Epithelial cell of esophagus (primary cell): Measurements from ENCODE around the gene HNF4A.

Experiments
- DNase-seq: peaks from one replicate; pipeline ENCODE4 v3.0.0; 2010; ENCODE audit warnings: low read depth
- H3K4me3 ChIP-seq: 2 replicates; pipeline ENCODE4 v1.5.1; 2011; ENCODE audit warnings: mild to moderate bottlenecking, low read length, control low read depth
- TF ChIP-seq, protein P1 (sequence below): IDR thresholded peaks from 2 replicates; pipeline ENCODE4 v1.5.1; 2011; ENCODE audit warnings: low read depth, mild to moderate bottlenecking, low read length, control low read depth, inconsistent platforms; ENCODE audit not compliant: insufficient read depth; ENCODE audit errors: missing control alignments

Gene HNF4A

DNA sequence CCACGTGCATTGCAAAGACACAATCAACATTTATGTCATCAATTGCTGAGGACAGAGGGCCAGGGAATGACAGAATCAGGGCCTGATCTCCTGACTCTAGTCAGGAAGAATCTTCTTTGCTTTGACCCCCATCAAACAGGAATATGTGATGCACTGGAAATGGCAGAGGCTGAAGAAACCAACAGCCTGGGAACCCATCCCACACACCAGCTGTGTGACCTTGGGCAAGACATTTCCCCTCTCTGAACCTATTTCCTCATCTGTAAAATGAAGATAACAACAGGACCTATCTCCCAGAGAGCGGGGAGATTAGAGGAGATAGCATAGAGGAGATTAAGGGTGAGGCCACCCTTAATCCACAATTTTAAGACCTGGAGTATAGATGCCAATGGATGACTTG, 1.5 kb downstream of the HNF4A start:
- DNase-seq = no peak
- H3K4me3 ChIP-seq = no peak overlapping the region

GRCh38 chr20:44357555-44358125, 2.1 kb downstream of the HNF4A start:
- TF ChIP-seq, protein P1, sequence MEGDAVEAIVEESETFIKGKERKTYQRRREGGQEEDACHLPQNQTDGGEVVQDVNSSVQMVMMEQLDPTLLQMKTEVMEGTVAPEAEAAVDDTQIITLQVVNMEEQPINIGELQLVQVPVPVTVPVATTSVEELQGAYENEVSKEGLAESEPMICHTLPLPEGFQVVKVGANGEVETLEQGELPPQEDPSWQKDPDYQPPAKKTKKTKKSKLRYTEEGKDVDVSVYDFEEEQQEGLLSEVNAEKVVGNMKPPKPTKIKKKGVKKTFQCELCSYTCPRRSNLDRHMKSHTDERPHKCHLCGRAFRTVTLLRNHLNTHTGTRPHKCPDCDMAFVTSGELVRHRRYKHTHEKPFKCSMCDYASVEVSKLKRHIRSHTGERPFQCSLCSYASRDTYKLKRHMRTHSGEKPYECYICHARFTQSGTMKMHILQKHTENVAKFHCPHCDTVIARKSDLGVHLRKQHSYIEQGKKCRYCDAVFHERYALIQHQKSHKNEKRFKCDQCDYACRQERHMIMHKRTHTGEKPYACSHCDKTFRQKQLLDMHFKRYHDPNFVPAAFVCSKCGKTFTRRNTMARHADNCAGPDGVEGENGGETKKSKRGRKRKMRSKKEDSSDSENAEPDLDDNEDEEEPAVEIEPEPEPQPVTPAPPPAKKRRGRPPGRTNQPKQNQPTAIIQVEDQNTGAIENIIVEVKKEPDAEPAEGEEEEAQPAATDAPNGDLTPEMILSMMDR = no peak
- no peak overlapping the region for H3K4me3 ChIP-seq
- no peak for DNase-seq

More for the DNA sequence above, 1.5 kb downstream of the HNF4A start:
- TF ChIP-seq, protein P1 = no peak

DNA sequence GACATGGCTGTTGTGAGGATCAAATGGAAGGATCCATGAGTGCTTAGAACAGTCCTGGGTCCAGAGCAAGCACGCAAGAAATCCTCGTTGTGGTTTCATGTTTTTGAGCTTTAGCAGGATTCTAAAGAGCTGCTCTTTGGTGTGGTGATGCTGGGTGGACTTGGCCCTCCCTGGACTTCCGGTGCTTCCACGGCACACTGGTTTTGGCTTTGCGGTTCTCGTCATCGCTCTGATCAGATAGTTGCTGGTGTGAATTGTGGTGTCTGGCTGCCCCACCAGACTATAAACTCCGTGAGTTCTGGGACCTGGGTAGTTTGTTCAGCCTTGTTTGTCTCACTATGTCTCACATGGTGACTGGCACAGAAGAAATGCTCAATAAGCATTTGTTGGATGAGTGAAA, 3.3 kb downstream of the HNF4A start:
- DNase-seq = no peak
- no peak overlapping the region for H3K4me3 ChIP-seq
- TF ChIP-seq, protein P1 = no peak

DNA sequence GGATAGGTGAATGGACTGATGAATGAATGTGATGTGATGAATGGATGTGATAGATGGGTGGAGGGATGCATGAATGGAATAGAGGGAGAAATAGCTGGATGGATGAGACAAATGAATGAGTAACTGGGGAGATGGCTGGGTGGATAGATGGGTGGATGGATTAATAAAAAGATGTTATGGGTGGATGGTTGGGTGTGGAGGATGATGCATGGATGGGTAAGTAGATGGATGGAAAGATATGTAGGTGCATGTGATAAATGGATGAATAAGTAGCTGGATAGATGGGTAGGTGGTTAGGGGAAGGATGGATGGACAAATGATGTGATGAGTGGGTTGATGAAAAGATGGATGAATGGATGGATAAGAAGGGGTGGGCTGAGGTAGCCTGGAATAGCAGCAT, 4.7 kb downstream of the HNF4A start:
- H3K4me3 ChIP-seq = no peak overlapping the region
- TF ChIP-seq, protein P1 = no peak
- DNase-seq = no peak

GRCh38 chr20:44361021-44361420, 5.5 kb downstream of the HNF4A start:
- H3K4me3 ChIP-seq = no peak overlapping the region
- TF ChIP-seq, protein P1 = no peak
- DNase-seq = no peak

DNA sequence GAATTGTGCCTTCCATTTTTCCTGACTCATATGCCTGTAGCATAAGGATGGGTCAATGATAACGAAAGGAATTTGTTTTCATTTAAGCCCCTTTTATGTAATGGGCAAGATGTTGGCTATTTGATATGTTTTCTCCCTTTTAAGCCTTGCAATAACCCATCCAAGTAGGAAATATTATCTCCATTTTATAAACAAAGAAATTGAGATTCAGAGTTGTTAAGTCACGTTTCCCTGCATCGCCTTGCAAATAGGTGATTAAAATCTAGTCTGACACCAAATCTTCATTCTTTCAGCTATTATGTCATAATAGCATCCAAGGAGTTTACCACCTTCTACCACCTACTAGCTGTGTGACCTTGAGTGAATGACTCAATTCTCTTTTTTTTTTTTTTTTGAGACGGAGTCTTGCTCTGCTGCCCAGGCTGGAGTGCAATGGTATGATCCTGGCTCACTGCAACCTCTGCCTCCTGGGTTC, 7.0 kb downstream of the HNF4A start:
- TF ChIP-seq, protein P1 = no peak
- no peak for DNase-seq
- H3K4me3 ChIP-seq = no peak overlapping the region

DNA sequence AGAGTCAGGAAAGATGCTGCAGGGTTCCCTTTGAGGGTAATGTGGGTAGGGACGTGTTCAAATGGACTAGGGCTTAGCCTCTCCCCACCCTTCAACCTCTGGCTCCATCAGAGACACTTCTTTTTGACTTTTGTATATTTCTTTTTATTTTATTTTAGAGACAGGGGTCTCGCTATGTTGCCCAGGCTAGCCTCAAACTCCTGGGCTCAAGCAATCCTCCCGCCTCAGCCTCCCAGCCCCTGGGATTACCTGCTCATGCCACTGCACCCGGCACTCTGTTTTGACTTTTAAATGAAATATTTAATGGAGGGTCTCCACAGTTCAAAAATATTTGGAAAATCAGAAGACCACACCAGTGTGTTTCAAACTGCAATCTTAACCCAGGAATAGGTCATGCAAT, 8.6 kb downstream of the HNF4A start:
- no peak overlapping the region for H3K4me3 ChIP-seq
- TF ChIP-seq, protein P1 = no peak
- no peak for DNase-seq
